Activated CD4-positive, alpha-beta memory T cell treated with anti-CD3 and anti-CD28 coated beads, Interleukin-2, amount 10 ng/mL, durations not matched to agents 7 days and 5 days (primary cell): Measurements from ENCODE around the gene DUS1L. TPM values are rescaled to one million over a fixed set of nuclear protein-coding genes. Genes with fewer than 3 reads are reported as not detected.

ENCODE experiments used
- CTCF ChIA-PET: fragments of 350-600 bp; sonication (Branson Sonifier 250); formaldehyde crosslinking; loops from one replicate; lab custom pipeline; 2021; ENCODE audit warnings: antibody characterized with exemption, inconsistent platforms; lab: Charles Lee
- POLR2A ChIA-PET: fragments of 350-600 bp; sonication (Branson Sonifier 250); formaldehyde crosslinking; loops from one replicate; lab custom pipeline; 2021; ENCODE audit warnings: antibody characterized with exemption; lab: Charles Lee
- DNase-seq: peaks from one replicate; pipeline ENCODE4 v3.0.0-alpha.2; 2020
- H3K27ac Mint-ChIP-seq: one replicate; pipeline ENCODE4 v1.8.0; 2021; ENCODE audit warnings: mild to moderate bottlenecking, mixed read lengths
- H3K27me3 Mint-ChIP-seq: one replicate; pipeline ENCODE4 v1.8.0; 2021; ENCODE audit warnings: mixed read lengths
- H3K36me3 Mint-ChIP-seq: one replicate; pipeline ENCODE4 v1.8.0; 2021; ENCODE audit warnings: low read depth, mixed read lengths
- H3K4me1 Mint-ChIP-seq: one replicate; pipeline ENCODE4 v1.8.0; 2021; ENCODE audit warnings: mixed read lengths
- H3K4me3 Mint-ChIP-seq: one replicate; pipeline ENCODE4 v1.8.0; 2021; ENCODE audit warnings: mild to moderate bottlenecking, mixed read lengths
- H3K9me3 Mint-ChIP-seq: one replicate; pipeline ENCODE4 v1.8.0; 2021; ENCODE audit warnings: mixed read lengths
- total RNA-seq, 2 experiments: library from RNA; stranded (reverse); gene quantifications; one replicate each; pipeline ENCODE4 v1.2.3, GENCODE V29; 2021

Gene DUS1L
- total RNA-seq, 2 experiments from 2014 or later: 98.8 to 99.3 TPM

DNA sequence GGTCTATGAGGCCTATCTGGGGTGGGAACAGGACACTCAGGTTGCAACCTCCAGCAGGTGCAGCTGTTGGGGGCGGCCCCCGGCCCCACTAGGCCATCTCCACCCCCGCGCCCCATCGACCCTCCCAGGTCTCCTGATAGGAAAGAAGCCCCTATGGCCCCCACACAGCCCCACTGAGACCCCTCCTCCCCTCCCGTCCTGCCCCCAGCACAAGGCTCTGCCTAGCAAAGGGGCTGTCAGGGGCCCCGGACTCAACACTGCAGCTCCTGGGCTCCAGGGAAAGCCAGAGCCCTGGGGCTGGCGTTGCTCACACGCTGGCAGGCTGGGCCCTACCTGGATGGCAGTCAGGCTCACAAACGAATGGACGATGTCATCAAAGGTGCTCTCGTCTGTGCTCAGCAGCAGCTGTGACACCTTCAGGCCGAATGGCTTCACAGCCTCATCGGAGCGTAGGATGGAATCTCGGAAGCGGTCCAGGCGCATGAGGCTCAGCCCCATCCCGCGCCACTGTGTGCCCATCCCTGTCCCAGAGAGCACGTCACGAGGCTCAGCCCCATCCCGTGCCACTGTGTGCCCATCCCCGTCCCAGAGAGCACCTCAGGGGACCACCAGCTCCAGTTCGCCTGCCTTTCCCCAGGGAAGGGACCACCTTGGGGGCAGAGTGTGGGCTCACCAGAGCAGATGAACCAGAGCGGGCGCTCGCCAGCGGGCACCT, 25.1 kb upstream of the DUS1L start:
- CTCF ChIA-PET: no interaction called here
- H3K4me1 Mint-ChIP-seq: peaks cover 6% of the 10 kb centered on the region
- POLR2A ChIA-PET: no interaction called here
- H3K4me3 Mint-ChIP-seq: no peak overlapping the region
- H3K27ac Mint-ChIP-seq: no peak overlapping the region
- no peaks in the 10 kb centered on the region for H3K27me3 Mint-ChIP-seq
- DNase-seq: no peak
- H3K9me3 Mint-ChIP-seq: no peaks in the 10 kb centered on the region
- peaks cover 28% of the 10 kb centered on the region for H3K36me3 Mint-ChIP-seq

DNA sequence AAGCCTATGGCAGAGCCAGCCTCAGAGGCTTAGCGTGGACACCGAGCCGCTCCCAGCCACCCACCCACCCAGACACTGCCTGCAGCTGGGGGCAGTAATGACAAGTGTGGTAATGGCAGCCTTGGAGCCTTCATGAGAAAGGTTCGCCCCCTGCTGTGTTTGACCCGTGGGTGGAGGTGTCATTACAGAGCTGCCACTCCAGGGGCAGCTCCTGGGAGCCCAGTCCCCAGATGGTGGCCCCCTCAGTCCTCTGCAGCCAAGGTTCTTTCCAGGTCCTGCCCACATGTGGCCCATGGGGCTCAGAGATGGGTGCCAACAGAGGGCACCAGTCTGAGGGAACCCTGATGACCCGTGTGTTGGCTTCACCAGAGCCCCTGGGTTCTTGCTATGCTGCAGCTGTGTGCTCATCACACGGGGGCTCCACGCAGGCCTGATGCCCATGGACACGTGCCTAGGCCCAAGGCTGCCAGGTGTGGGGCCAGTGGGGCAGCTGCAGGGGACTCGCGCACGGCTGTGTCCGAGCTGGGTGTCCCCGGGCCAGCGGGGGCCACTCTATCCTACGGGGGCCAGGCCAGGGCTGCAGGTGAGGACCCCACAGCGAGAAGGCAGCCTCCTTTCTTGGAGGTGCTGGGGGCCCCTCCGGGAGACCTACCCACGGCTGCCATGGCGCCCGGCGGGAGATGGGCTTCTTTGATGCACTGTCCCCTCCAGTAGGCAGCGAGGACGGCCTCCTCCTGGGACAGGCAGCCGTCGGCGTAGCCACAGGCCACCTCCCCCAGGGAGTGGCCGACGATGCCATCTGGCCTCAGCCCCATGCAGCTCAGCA, 24.3 kb upstream of the DUS1L start:
- Mint-ChIP-seq H3K36me3 (peaks cover 27% of the 10 kb centered on the region), H3K4me1 (peaks cover 2% of the 10 kb centered on the region), H3K27ac (no peak overlapping the region), H3K9me3 (no peaks in the 10 kb centered on the region), H3K27me3 (no peaks in the 10 kb centered on the region), H3K4me3 (no peak overlapping the region)
- CTCF ChIA-PET: no interaction called here
- DNase-seq: no peak
- POLR2A ChIA-PET: interaction anchor here (0.8 to 1.0 kb wide), 2 partner anchors 9 to 16 kb away, joined by 3 to 4 read pairs; partner anchors contain the start of gene FASN

DNA sequence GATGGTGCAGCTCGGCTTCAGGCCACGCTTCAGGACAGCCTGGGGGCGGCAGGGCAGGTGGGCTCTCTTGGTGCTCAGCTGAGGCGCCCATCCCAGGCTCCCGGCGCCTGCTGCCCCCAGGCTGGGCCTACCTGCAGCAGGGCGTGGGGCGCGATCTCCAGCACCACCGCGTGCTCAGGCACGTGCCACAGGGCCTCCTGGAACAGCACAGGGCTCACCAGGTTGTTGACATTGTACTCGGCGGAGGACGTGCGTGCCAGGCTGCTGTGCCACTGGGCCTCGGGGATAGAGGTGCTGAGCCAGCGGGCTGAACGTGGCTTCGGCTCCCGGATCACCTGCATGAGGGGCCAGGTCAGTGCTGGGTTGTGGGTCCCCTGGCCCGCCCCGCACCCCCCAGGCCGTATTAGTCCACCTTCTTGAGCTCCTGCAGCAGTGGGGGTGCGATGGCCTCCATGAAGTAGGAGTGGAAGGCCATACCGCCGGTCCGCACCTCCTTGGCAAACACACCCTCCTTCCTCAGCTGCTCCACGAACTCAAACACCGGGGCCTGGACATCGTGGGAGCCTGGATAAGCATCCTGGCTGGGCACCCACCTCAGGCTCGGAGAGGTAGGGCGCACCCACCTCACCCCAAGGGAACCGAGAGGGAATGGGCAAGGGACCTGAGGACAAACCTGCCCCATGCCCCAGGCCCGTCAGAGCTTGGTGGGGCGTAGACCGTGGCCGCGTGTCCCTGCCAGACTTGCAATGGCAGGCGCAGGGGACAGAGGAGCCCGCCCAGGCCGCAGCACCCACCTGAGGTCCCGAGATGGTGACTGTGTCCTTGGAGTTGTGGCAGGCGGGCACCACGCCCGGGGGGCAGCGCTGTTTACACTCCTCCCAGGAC, 23.5 kb upstream of the DUS1L start:
- CTCF ChIA-PET: no interaction called here
- Mint-ChIP-seq H3K36me3 (peaks cover 31% of the 10 kb centered on the region), H3K9me3 (no peaks in the 10 kb centered on the region), H3K27me3 (no peaks in the 10 kb centered on the region), H3K4me1 (peaks cover 2% of the 10 kb centered on the region), H3K4me3 (no peak overlapping the region), H3K27ac (no peak overlapping the region)
- POLR2A ChIA-PET: interaction anchor here (0.8 to 1.8 kb wide), 3 partner anchors 9 to 17 kb away, joined by 3 to 4 read pairs (median 4); partner anchors contain the start of gene FASN
- no peak for DNase-seq

DNA sequence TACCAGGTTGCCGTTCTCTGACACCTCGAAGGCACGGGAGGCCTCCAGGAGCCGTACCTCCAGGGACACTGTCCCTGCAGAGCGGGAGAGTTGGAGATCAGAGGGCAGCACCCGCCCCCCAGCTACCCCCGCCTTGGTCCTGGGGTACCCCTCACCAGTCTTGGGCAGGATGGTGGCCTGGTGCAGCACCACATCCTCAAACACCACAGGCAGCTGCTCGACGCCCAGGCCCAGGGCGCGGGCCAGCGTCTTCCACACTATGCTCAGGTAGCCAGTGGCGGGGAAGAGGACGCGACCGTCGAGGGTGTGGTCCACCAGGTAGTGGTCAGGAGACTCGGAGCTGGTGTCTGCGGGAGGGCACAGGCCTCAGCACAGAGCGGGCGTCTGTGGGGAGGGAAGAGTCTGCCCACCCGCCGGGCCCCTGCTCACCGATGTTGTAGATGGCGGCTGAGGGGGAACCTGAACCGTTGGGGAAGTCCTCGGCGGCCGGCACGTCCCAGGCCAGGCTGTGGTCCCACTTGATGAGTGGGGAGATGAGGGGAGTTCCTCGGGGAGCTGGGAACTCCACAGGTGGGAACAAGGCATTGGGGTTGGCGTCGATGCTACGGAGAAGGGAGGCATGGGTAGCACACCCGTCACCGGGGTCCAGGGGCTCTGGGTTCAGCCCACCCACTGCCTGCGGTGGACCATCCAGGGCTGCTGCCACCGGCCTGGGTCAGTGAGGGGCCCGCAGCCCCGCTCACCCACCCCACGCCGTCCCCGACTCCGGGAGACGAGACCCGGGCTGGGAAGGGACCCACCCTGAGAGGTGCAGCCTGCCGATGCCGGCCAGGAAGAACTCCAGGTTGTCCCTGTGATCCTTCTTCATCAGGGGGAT, 22.6 kb upstream of the DUS1L start:
- Mint-ChIP-seq H3K4me1 (no peaks in the 10 kb centered on the region), H3K36me3 (peaks cover 32% of the 10 kb centered on the region), H3K27me3 (no peaks in the 10 kb centered on the region), H3K4me3 (no peak overlapping the region), H3K27ac (no peak overlapping the region), H3K9me3 (no peaks in the 10 kb centered on the region)
- ChIA-PET CTCF (no interaction called here), POLR2A (interaction anchor here (0.9 to 1.8 kb wide), 4 partner anchors 10 to 22 kb away, joined by 3 to 4 read pairs (median 3); no protein-coding TSS in a partner anchor)
- DNase-seq: no peak

DNA sequence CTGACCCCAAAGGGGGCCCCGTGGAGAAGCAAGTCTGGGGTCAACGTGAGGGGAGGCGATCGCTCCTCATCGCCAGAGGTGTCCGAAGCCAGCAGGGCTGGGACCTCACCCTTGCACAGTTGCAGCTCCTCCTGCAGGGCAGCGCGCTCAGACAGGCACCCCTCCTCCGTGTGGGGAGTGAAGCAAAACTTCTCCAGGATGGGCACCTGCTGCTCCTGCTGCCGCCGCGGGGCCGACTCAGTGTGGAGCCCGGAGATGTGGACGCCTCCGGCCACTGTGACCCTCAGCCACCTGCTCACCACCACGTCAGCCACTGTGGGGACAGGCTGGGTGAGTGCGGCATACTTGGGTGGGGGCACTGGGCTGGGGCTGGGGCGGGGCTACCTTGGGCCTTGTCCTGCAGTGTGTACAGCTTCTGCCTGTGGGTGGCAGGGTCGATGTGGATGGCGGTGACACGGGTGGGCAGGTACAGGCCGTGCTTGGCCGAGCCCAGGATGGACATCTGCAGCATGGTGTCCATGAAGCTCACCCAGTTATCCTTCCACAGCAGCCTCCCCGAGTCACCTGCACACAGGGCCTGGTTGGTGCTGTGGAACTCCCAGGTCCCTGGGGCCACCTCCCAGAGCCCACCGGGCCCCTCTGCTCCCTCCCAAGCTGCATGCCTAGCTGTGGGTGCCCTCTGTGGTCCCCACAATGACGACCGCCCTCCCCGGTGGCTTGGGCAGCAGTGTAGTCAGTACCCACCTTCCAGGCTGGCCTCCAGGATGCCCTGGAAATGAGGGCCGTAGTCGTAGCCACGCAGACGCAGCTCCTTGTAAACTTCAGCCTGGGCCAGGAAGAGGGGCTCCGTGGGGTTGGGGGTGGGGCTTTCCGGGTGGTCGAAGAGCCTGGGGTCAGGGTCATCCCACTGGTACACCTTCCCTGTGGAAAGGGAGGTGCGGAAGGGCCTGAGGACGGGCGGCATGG, 21.6 kb upstream of the DUS1L start:
- H3K27ac Mint-ChIP-seq: no peak overlapping the region
- no peaks in the 10 kb centered on the region for H3K9me3 Mint-ChIP-seq
- POLR2A ChIA-PET: interaction anchor here (0.9 to 1.8 kb wide), 3 partner anchors 11 to 21 kb away, joined by 3 to 4 read pairs (median 3); no protein-coding TSS in a partner anchor
- H3K27me3 Mint-ChIP-seq: no peaks in the 10 kb centered on the region
- no peaks in the 10 kb centered on the region for H3K4me1 Mint-ChIP-seq
- CTCF ChIA-PET: no interaction called here
- H3K4me3 Mint-ChIP-seq: no peak overlapping the region
- peaks cover 37% of the 10 kb centered on the region for H3K36me3 Mint-ChIP-seq
- DNase-seq: no peak

DNA sequence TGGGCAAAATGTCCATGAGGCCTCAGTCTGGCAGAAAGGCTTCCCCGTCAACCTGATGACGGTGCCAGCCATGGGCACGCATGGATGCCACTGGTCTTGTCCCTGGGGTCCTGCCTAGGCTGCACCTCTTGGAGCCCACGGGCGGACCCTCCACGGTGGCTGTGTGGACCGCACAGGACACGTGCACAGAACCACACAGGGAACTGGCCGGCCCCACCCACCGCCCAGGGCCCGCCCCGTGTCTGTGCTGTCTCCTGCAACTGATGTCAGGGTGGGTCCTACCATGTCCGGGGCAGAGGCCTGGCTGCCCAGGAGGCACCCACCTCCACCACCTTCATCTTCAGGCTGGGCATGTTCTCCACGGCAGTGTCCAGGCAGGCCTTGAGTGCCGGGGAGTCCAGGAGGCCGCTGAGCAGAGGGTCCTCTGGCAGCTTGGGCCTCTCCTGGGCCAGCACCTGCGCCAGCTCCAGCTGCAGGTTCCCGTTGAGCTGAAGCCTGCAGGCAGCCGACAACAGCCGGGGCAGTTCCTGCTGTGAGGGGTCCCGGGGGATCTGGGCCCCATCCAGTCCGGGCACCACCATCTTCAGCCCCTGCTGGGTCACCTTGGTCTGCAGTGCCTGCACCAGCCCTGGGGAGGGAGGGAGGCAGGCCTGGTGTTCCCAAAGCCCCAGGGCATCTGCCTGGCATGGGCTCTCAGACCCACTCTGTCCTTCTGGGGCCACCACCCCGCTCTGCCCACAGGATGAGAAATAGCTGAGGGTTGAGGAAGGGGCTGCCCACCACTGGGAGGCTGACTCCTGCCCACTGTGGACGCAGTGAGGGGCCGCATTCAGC, 20.5 kb upstream of the DUS1L start:
- Mint-ChIP-seq H3K27me3 (no peaks in the 10 kb centered on the region), H3K4me3 (no peak overlapping the region), H3K4me1 (no peaks in the 10 kb centered on the region), H3K9me3 (no peaks in the 10 kb centered on the region), H3K36me3 (peaks cover 36% of the 10 kb centered on the region), H3K27ac (no peak overlapping the region)
- ChIA-PET CTCF (no interaction called here), POLR2A (interaction anchor here (1.5 kb wide), 1 partner anchor 12 kb away, joined by 3 read pairs; no protein-coding TSS in a partner anchor)
- no peak for DNase-seq

DNA sequence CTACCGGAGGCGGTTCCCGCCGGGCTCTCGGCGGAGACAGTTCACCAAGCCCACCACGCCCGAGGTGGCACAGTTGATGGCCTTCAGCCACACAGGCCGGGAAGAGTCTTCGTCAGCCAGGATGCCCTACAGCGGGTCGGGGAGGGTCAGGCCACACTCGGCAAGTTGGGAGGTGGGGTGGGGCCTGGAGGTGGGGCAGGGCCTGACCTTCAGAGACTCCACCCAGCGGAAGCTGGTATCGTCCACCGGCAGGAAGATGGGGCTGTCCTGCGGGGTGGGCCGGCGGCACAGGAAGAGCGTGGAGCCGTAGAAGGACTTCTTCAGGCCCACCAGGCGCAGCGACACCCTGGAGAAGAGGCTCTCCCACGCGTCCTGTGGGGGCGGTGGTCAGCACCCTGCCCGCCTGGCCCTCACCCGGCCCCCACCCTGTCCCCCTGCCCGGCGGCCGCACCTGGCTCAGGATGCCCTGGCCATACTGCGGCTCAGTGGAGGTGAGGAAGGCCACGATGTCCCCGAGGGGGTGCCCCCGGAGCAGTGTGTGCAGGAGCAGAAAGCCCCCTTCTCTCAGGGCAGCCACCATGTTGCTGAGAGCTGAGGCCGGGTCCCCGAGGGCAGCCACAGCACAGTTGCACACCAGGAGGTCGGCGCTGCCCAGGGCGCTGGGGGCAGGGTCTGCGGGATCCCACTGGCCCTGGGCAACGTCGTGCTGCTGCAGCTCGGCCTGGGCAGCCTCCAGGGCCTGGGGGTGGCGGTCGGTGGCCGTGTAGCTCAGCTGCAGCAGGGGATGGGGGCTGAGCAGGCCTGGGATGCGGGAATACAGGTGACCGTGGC, 19.6 kb upstream of the DUS1L start:
- Mint-ChIP-seq H3K36me3 (peaks cover 32% of the 10 kb centered on the region), H3K4me3 (no peak overlapping the region), H3K27me3 (no peaks in the 10 kb centered on the region), H3K9me3 (no peaks in the 10 kb centered on the region), H3K27ac (no peak overlapping the region), H3K4me1 (no peaks in the 10 kb centered on the region)
- DNase-seq: no peak
- CTCF ChIA-PET: no interaction called here
- POLR2A ChIA-PET: no interaction called here

DNA sequence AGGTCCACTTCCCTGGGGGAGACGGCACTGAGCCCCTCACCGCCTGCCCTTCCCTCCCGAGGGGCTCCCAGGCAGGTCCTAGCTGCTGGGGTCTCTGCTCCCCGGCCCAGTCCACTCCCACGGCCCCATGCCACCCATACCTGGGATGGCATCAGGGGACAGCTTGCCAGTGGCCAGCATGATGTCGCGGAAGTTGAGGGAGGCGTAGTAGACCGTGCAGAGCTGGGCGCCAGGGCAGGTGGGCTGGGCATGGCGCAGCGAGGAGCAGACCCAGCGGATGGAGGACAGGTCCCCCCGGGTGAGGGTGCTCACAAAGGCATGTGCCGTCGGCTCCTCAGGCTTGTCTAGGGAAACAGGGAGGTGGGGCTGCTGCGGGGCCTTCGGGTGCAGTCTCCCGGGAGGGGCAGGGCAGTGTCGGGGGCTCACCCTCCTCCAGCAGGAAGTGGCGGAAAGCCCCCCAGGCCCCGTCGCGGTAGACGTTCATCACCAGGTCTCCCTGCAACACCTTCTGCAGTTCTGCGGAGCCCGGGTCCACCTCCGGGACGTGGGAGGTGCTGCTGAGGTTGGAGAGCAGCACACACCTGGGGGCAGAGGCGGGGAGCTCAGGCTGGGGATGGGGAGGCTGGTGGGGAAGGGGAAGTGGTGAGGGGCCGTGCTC, 18.9 kb upstream of the DUS1L start:
- CTCF ChIA-PET: no interaction called here
- no peak for DNase-seq
- POLR2A ChIA-PET: no interaction called here
- Mint-ChIP-seq H3K27ac (no peak overlapping the region), H3K4me3 (no peak overlapping the region), H3K9me3 (no peaks in the 10 kb centered on the region), H3K4me1 (no peaks in the 10 kb centered on the region), H3K36me3 (peaks cover 37% of the 10 kb centered on the region), H3K27me3 (no peaks in the 10 kb centered on the region)

DNA sequence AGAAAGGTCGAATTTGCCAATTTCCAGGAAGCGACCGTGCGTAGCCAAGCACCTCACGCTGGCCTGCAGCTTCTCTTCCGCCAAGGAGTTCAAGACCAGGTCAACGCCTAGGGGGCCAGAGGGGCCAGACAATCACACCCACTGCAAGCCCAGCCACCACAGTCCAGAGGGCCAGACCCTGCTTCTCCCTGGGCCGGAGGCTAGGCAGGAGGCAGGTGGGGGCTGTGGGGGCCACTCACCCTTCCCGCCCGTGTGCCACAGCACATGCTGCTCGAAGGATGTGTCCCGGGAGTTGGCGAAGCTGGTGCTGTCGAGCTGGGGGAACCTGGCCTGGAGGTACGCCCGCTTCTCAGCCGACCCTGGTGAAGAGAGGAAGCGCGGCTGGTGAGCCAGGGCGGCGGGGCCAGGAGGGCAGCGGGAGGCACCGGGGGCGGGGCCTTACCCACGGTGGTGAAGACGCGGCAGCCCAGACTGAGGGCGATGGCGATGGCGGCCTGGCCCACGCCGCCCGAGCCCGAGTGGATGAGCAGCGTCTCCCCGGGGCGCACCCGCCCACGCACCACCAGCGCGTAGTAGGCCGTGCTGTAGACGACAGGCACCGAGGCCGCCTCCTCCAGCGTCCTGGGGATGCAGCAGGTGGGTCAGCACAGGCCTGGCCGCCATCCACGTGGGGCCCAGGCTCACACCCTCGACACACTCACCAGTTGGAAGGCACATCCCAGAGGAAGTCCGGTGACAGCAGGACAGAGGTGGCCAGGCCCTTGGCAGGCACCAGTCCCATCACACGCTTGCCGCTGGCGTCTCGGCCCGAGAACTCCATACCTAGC, 18.1 kb upstream of the DUS1L start:
- no peaks in the 10 kb centered on the region for H3K4me1 Mint-ChIP-seq
- POLR2A ChIA-PET: interaction anchor here (1.2 kb wide), 1 partner anchor 10 kb away, joined by 3 read pairs; no protein-coding TSS in a partner anchor
- CTCF ChIA-PET: interaction anchor here (1.4 kb wide), 1 partner anchor 46 kb away, joined by 4 read pairs; the partner anchor contains the start of gene DCXR

More for the DNA sequence above, 18.1 kb upstream of the DUS1L start:
- no peak for DNase-seq
- no peak overlapping the region for H3K27ac Mint-ChIP-seq
- H3K9me3 Mint-ChIP-seq: no peaks in the 10 kb centered on the region
- H3K27me3 Mint-ChIP-seq: no peaks in the 10 kb centered on the region
- H3K4me3 Mint-ChIP-seq: no peak overlapping the region
- H3K36me3 Mint-ChIP-seq: peaks cover 35% of the 10 kb centered on the region
